Measurements from ENCODE around the gene CNTNAP2. TPM values are rescaled to one million over a fixed set of nuclear protein-coding genes. Genes with fewer than 3 reads are reported as not detected.
"Not testable (repeated sequence)": the region's sequence is repeated elsewhere in the genome, so short reads cannot be mapped to it uniquely, and the experiment has no call there.

CNTNAP2 gene
- total RNA-seq, 1 donor from 2014 or later, result 0.48 TPM

- intact Hi-C loops (cut with DNase I), result no loop called here
- DNase-seq, result no peak
- ATAC-seq (ENCODE audit: poor library complexity), result no peak
Observed at GRCh38 chr7:148397551-148397950, 2280.9 kb downstream of the CNTNAP2 start.

GRCh38 chr7:148397985-148398384 lies 2281.4 kb downstream of the CNTNAP2 start:
- no peak for ATAC-seq (ENCODE audit: poor library complexity)
- intact Hi-C loops (cut with DNase I), result no loop called here
- DNase-seq, result no peak

GRCh38 chr7:148398844-148399365 lies 2282.3 kb downstream of the CNTNAP2 start:
- intact Hi-C loops (cut with DNase I), result no loop called here
- no peak for ATAC-seq (ENCODE audit: poor library complexity)
- DNase-seq, result no peak

- no peak for DNase-seq
- intact Hi-C loops (cut with DNase I), result no loop called here
Observed at GRCh38 chr7:148400101-148400500, 2283.5 kb downstream of the CNTNAP2 start.

GRCh38 chr7:148402159-148402558 lies 2285.6 kb downstream of the CNTNAP2 start:
- ATAC-seq (ENCODE audit: poor library complexity), result no peak
- no peak for DNase-seq
- intact Hi-C loops (cut with DNase I), result no loop called here

More at GRCh38 chr7:148400101-148400500, 2283.5 kb downstream of the CNTNAP2 start:
- no peak for ATAC-seq (ENCODE audit: poor library complexity)

- DNase-seq (no peak), ATAC-seq (ENCODE audit: poor library complexity) (no peak)
- intact Hi-C loops (cut with DNase I), result no loop called here
Observed at GRCh38 chr7:148403466-148403993, 2286.9 kb downstream of the CNTNAP2 start.

- DNase-seq, result no peak
- ATAC-seq (ENCODE audit: poor library complexity), result no peak
- intact Hi-C loops (cut with DNase I), result no loop called here
Observed at GRCh38 chr7:148408307-148408706, 2291.7 kb downstream of the CNTNAP2 start.

GRCh38 chr7:148410905-148411304 lies 2294.3 kb downstream of the CNTNAP2 start:
- intact Hi-C loops (cut with DNase I), result no loop called here
- DNase-seq, result no peak
- ATAC-seq (ENCODE audit: poor library complexity), result no peak

GRCh38 chr7:148412691-148413090 lies 2296.1 kb downstream of the CNTNAP2 start:
- ATAC-seq (ENCODE audit: poor library complexity), result no peak
- intact Hi-C loops (cut with DNase I), result no loop called here

GRCh38 chr7:148419856-148420832 lies 2303.5 kb downstream of the CNTNAP2 start:
- intact Hi-C loops (cut with DNase I), result no loop called here
- ATAC-seq (ENCODE audit: poor library complexity), result no peak
- no peak for DNase-seq

More at GRCh38 chr7:148412691-148413090, 2296.1 kb downstream of the CNTNAP2 start:
- DNase-seq, result no peak

- intact Hi-C loops (cut with DNase I), result no loop called here
- ATAC-seq (ENCODE audit: poor library complexity) (no peak), DNase-seq (no peak)
Observed at GRCh38 chr7:148422030-148422429, 2305.4 kb downstream of the CNTNAP2 start.

GRCh38 chr7:148426393-148426792 lies 2309.8 kb downstream of the CNTNAP2 start:
- ATAC-seq (ENCODE audit: poor library complexity); DNase-seq; intact Hi-C loops (cut with DNase I): not testable (repeated sequence)

- ATAC-seq (ENCODE audit: poor library complexity); intact Hi-C loops (cut with DNase I); DNase-seq: not testable (repeated sequence)
Observed at GRCh38 chr7:148430690-148431089, 2314.1 kb downstream of the CNTNAP2 start.

- ATAC-seq (ENCODE audit: poor library complexity) (no peak), DNase-seq (no peak)
- intact Hi-C loops (cut with DNase I), result no loop called here
Observed at GRCh38 chr7:148433521-148434180, 2317.1 kb downstream of the CNTNAP2 start.

GRCh38 chr7:148434181-148434757 lies 2317.7 kb downstream of the CNTNAP2 start:
- intact Hi-C loops (cut with DNase I), result no loop called here
- no peak for ATAC-seq (ENCODE audit: poor library complexity)
- no peak for DNase-seq

- no peak for ATAC-seq (ENCODE audit: poor library complexity)
- DNase-seq, result no peak
- intact Hi-C loops (cut with DNase I), result no loop called here
Observed at GRCh38 chr7:148434887-148435286, 2318.3 kb downstream of the CNTNAP2 start.

GRCh38 chr7:148435715-148436114 lies 2319.1 kb downstream of the CNTNAP2 start:
- ATAC-seq (ENCODE audit: poor library complexity), result no peak
- intact Hi-C loops (cut with DNase I), result no loop called here
- DNase-seq, result no peak

- DNase-seq (no peak), ATAC-seq (ENCODE audit: poor library complexity) (no peak)
- intact Hi-C loops (cut with DNase I), result no loop called here
Observed at GRCh38 chr7:148436135-148436534, 2319.5 kb downstream of the CNTNAP2 start.

- ATAC-seq (ENCODE audit: poor library complexity) (no peak), DNase-seq (no peak)
- intact Hi-C loops (cut with DNase I), result no loop called here
Observed at GRCh38 chr7:148436571-148436970, 2320.0 kb downstream of the CNTNAP2 start.

All from Right ventricle myocardium superior (tissue), 1 donor.